ENCODE results near the gene PHF5A. TPM values are rescaled to one million over a fixed set of nuclear protein-coding genes. Genes with fewer than 3 reads are reported as not detected.
A peak's percentile ranks its signal among the peaks of the same experiment; 100 is the strongest.

Gene PHF5A
- total RNA-seq, 1 donor from 2014 or later = 32.9 TPM

GRCh38 chr22:41479671-41480396, 11.3 kb upstream of the PHF5A start:
- no peak for TF ChIP-seq CTCF (IDR thresholded peaks at IDR 0.05)
- H3K4me1 ChIP-seq = peaks cover 22% of the 10 kb centered on the region
- ATAC-seq = no peak
- no peaks in the 10 kb centered on the region for H3K27me3 ChIP-seq
- H3K27ac ChIP-seq = peak overlapping the region; percentile 55
- intact Hi-C loops (cut with DNase I) = no loop called here
- no peak for DNase-seq
- no peaks in the 10 kb centered on the region for H3K9me3 ChIP-seq
- H3K36me3 ChIP-seq = no peaks in the 10 kb centered on the region
- H3K4me3 ChIP-seq = no peak overlapping the region

- ATAC-seq (peak; percentile 80), DNase-seq (peak; percentile 68)
- Histone ChIP-seq H3K27me3 (no peaks in the 10 kb centered on the region), H3K9me3 (no peaks in the 10 kb centered on the region), H3K4me1 (peaks cover 22% of the 10 kb centered on the region), H3K36me3 (no peaks in the 10 kb centered on the region), H3K4me3 (no peak overlapping the region), H3K27ac (peak overlapping the region; percentile 55)
- no peak for TF ChIP-seq CTCF (IDR thresholded peaks at IDR 0.05)
- intact Hi-C loops (cut with DNase I) = no loop called here
These were observed 10.5 kb upstream of the PHF5A start for GRCh38 chr22:41478891-41479521.

GRCh38 chr22:41478473-41478872, 10.0 kb upstream of the PHF5A start:
- Histone ChIP-seq H3K4me1 (peaks cover 22% of the 10 kb centered on the region), H3K27me3 (no peaks in the 10 kb centered on the region), H3K27ac (peak overlapping the region; percentile 55), H3K4me3 (no peak overlapping the region), H3K36me3 (no peaks in the 10 kb centered on the region), H3K9me3 (no peaks in the 10 kb centered on the region)
- no peak for TF ChIP-seq CTCF (IDR thresholded peaks at IDR 0.05)
- no peak for ATAC-seq
- intact Hi-C loops (cut with DNase I) = no loop called here
- no peak for DNase-seq

GRCh38 chr22:41474872-41475451, 6.5 kb upstream of the PHF5A start:
- no peak for TF ChIP-seq CTCF (IDR thresholded peaks at IDR 0.05)
- intact Hi-C loops (cut with DNase I) = no loop called here
- Histone ChIP-seq H3K9me3 (no peaks in the 10 kb centered on the region), H3K27me3 (no peaks in the 10 kb centered on the region), H3K4me1 (peaks cover 12% of the 10 kb centered on the region), H3K36me3 (no peaks in the 10 kb centered on the region), H3K27ac (no peak overlapping the region), H3K4me3 (no peak overlapping the region)
- ATAC-seq (no peak), DNase-seq (no peak)

- Histone ChIP-seq H3K4me3 (no peak overlapping the region), H3K27me3 (no peaks in the 10 kb centered on the region), H3K4me1 (peaks cover 18% of the 10 kb centered on the region), H3K36me3 (peaks cover 11% of the 10 kb centered on the region), H3K9me3 (no peaks in the 10 kb centered on the region), H3K27ac (no peak overlapping the region)
- no peak for TF ChIP-seq CTCF (IDR thresholded peaks at IDR 0.05)
- DNase-seq = no peak
- intact Hi-C loops (cut with DNase I) = no loop called here
- ATAC-seq = no peak
These were observed 3.1 kb upstream of the PHF5A start for GRCh38 chr22:41471568-41471967.
